RPMI8226 (cell line): ENCODE measurements around the gene SLC27A6.

ENCODE experiments used
- DNase-seq: peaks from one replicate; pipeline ENCODE4 v3.0.0-alpha.2; 2015

Gene SLC27A6

DNA sequence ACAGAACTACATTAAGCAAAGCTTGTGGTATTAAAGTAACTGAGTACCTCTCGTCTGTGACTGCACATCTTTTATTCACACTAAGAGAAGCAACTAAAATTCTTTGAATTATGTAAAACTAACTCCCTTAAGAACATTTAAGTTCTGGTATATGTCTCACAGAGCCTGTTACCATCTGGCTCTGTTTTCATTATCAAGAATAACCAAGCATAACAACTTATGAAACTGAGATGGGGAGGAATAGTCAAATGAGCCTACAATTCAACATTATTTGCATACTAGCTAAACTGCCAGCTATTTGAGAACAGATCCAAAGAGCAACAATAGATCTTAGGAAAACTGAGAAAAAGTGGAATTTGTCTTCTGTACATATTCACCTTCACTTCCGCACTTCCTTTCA, 104.0 kb downstream of the SLC27A6 start:
- DNase-seq = no peak

- no peak for DNase-seq
Measured at GRCh38 chr5:129073111-129073510, 107.8 kb downstream of the SLC27A6 start.

- DNase-seq = no peak
Measured at GRCh38 chr5:129074903-129075302, 109.6 kb downstream of the SLC27A6 start.

DNA sequence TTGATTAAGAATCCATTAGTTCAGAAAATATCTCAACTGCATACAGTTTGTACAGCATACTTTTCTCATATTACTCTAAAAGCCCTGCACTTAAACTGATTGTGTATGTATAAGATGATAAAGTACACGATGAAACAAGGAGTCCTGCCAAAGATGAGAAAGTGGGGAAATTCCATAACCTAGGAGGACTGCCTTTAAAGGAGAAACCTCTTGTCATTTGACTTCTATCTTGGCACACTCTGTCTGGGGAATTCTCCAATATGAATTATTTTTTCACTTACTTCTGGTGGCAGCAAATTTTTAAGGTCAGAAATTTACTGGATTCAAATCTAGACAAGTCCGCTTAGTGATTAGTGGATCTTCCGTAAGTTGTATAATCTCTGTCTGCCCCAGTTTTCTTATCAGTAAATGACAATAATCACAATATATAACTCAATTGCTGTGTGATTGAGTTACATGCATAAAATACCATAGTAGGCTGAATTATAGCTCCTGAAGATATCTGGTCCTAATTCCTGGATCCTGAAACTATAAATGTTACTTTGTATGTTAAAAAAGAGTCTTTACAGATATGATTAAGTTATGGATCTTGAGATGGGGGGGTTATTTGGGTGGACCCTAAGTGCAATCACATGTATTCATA, 112.3 kb downstream of the SLC27A6 start:
- DNase-seq = no peak

DNA sequence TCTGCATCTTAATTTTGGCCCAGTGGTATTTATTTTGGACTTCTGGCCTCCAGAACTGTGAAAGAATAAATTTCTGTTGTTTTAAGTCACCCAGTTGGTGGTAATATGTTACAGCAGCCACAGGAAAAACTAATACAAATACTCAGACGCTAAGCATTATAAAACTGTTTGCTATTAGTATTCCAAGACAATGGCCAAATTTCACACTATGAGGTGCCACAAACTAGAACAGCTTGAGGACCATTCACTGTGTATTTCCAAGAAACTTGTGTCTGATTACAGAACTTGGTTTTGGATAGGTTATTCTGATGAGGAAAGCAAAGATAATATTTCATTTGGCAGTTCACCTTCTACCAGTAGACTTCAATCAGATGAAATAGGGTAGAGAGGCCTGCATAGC, 113.0 kb downstream of the SLC27A6 start:
- no peak for DNase-seq

GRCh38 chr5:129078660-129079059, 113.4 kb downstream of the SLC27A6 start:
- DNase-seq = no peak

- DNase-seq = no peak
Measured at GRCh38 chr5:129079496-129079895, 114.2 kb downstream of the SLC27A6 start.

DNA sequence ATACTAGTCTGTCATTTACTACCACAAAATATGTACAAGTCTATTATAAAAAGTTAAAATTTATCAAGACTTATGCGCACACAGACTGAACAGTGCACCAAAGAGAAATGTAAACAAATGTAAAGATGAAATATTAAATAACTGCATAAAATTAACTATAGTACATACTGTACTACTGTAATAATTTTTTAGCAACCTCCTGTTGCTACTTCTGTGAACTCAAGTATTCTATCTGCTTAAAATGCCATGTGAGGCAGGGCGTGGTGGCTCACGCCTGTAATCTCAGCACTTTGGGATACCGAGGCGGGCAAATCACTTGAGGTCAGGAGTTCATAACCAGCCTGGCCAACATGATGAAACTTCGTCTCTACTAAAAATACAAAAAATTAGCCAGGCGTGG, 115.5 kb downstream of the SLC27A6 start:
- DNase-seq = no peak

DNA sequence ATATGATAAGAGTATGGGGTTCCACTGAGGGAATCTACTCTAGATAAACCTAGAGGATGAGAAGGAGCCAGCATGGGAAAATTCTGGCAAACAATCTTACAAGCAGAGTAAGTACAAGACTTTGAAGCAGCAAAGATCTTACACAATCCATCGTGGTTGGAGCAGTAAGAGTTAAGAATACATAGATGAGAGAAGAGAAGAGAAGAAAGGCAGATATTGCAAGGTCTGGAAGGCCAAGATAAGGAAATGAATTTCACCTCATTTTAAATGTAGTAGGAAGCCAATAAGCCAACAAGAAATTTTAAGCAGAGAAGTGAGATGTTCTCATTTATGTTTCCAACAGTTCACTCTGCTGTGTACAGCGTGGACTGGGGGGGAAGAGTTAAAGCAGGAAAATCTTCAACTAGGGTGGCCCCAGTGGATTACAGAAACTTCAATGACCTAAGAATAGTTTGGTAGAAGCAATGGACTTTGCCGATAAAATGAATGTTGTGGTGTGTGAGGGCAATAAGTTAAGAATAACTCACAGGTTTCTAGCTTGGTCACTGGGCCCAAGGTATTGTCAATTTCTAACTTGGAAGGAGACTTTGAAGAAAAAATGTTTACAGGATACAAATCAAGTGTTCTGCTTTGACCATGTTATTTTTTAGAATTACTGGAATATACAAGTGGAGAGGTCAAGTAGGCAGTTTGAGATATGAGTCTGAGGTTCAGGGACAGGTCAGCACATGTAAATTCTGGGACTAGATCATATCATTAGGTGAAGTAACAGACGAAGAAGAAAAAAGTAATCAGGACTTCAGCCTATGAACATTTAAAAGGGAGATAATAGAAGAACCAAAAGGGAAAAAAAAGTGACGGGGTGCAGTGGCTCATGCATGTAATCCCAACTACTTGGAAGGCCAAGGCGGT, 117.2 kb downstream of the SLC27A6 start:
- no peak for DNase-seq
